Chondrocyte (in vitro differentiated cells): ENCODE data around the gene SLC35D2. TPM values are rescaled to one million over a fixed set of nuclear protein-coding genes. Genes with fewer than 3 reads are reported as not detected.

Experiments
- DNase-seq: peaks from one replicate; pipeline ENCODE4 v3.0.0; 2021; ENCODE audit warnings: mixed read lengths, low spot score
- H3K27ac Mint-ChIP-seq: one replicate; pipeline ENCODE4 v1.8.0; 2021; ENCODE audit warnings: mild to moderate bottlenecking, moderate library complexity, mixed read lengths; ENCODE audit not compliant: unreplicated experiment
- H3K27me3 Mint-ChIP-seq: 2 replicates; pipeline ENCODE4 v1.8.0; 2021; ENCODE audit warnings: low read depth, mixed read lengths
- H3K36me3 Mint-ChIP-seq: 2 replicates; pipeline ENCODE4 v1.8.0; 2021; ENCODE audit warnings: low read depth, mixed read lengths
- H3K4me1 Mint-ChIP-seq: 2 replicates; pipeline ENCODE4 v1.8.0; 2021; ENCODE audit warnings: low read depth, mild to moderate bottlenecking, mixed read lengths
- H3K4me3 Mint-ChIP-seq: one replicate; pipeline ENCODE4 v1.8.0; 2021; ENCODE audit warnings: mild to moderate bottlenecking, moderate library complexity, mixed read lengths; ENCODE audit not compliant: unreplicated experiment
- H3K9me3 Mint-ChIP-seq: 2 replicates; pipeline ENCODE4 v1.8.0; 2021; ENCODE audit warnings: low read depth, mixed read lengths
- total RNA-seq: library from RNA; stranded (reverse); gene quantifications from 3 replicates; pipeline ENCODE4 v1.2.1, GENCODE V29; 2021
- TF ChIP-seq, protein P1 (sequence below): fragments of 200-600 bp; sonication (generic); IDR thresholded peaks from 2 replicates; pipeline ENCODE4 v1.5.0; 2021; ENCODE audit warnings: antibody characterized with exemption, mild to moderate bottlenecking, moderate library complexity

Gene SLC35D2
- total RNA-seq, 1 donor from 2014 or later = 13.0 TPM

DNA sequence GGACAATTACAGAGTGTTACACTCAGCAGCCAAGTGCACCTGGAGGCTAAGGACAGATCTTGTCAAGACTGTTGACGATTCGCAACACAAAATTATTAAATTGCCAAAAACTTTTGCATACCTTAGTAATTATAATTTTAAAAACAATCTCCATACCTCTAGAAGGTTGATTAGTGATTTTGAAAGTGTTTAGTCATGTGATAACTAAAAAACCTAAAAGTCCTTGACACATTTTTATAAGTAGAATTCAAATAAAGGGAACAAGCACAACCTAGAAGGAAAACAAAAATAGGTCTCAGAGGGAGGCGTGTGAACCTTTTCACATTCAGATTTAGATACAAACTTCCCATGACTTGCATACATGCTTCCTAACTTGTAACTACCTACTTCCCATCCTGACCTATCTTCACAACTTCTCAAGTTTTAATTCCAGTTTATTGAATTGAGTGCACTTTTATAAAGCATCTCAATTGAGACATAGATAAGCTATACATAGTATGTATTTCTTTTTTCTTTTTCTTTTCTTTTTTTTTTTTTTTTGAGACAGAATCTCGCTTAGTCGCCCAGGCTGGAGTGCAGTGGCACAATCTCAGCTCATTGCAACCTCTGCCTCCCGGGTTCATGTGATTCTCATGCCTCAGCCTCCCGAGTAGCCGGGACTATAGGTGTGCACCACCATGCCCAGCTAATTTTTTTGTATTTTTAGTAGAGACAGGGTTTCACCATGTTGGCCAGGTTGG is 28.8 kb upstream of the SLC35D2 start:
- no peaks in the 10 kb centered on the region for H3K36me3 Mint-ChIP-seq
- DNase-seq = no peak
- no peaks in the 10 kb centered on the region for H3K27me3 Mint-ChIP-seq
- TF ChIP-seq, protein P1, sequence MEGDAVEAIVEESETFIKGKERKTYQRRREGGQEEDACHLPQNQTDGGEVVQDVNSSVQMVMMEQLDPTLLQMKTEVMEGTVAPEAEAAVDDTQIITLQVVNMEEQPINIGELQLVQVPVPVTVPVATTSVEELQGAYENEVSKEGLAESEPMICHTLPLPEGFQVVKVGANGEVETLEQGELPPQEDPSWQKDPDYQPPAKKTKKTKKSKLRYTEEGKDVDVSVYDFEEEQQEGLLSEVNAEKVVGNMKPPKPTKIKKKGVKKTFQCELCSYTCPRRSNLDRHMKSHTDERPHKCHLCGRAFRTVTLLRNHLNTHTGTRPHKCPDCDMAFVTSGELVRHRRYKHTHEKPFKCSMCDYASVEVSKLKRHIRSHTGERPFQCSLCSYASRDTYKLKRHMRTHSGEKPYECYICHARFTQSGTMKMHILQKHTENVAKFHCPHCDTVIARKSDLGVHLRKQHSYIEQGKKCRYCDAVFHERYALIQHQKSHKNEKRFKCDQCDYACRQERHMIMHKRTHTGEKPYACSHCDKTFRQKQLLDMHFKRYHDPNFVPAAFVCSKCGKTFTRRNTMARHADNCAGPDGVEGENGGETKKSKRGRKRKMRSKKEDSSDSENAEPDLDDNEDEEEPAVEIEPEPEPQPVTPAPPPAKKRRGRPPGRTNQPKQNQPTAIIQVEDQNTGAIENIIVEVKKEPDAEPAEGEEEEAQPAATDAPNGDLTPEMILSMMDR = no peak
- H3K4me1 Mint-ChIP-seq = peaks cover 6% of the 10 kb centered on the region
- no peak overlapping the region for H3K27ac Mint-ChIP-seq
- no peaks in the 10 kb centered on the region for H3K9me3 Mint-ChIP-seq
- no peak overlapping the region for H3K4me3 Mint-ChIP-seq

DNA sequence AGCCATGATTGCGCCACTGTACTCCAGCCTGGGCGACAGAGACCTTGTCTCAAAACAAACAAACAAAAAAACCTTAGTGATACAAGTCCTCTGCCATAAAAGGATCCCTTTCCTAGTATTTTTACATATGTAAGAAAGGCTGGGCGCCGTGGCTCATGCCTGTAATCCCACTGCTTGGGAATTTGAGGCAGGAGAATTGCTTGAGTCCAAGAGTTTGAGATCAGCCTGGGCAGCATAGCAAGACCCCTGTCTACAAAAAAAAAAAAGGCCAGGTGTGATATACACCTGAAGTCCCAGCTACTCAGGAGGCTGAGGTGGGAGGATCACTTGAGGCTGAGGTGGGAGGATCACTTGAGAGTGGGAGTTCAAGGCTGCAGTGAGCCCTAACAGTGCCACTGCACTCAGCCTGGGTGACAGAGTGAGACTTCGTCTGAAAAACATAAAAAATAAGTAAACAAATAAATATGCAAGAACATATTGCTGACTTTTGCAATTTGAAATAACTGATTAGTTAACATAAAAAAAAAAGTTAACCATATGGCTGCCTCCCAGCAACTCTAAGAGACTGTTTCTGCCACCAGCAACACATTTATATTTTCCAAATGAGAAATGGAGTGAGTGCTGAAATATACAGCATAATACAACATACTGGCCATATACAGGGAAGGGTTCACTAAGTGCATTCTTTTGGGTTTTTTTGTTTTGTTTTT is 27.8 kb upstream of the SLC35D2 start:
- H3K4me3 Mint-ChIP-seq = no peak overlapping the region
- no peak for DNase-seq
- H3K9me3 Mint-ChIP-seq = no peaks in the 10 kb centered on the region
- H3K27ac Mint-ChIP-seq = no peak overlapping the region
- H3K36me3 Mint-ChIP-seq = no peaks in the 10 kb centered on the region
- no peaks in the 10 kb centered on the region for H3K27me3 Mint-ChIP-seq
- H3K4me1 Mint-ChIP-seq = no peaks in the 10 kb centered on the region
- TF ChIP-seq, protein P1 = no peak

DNA sequence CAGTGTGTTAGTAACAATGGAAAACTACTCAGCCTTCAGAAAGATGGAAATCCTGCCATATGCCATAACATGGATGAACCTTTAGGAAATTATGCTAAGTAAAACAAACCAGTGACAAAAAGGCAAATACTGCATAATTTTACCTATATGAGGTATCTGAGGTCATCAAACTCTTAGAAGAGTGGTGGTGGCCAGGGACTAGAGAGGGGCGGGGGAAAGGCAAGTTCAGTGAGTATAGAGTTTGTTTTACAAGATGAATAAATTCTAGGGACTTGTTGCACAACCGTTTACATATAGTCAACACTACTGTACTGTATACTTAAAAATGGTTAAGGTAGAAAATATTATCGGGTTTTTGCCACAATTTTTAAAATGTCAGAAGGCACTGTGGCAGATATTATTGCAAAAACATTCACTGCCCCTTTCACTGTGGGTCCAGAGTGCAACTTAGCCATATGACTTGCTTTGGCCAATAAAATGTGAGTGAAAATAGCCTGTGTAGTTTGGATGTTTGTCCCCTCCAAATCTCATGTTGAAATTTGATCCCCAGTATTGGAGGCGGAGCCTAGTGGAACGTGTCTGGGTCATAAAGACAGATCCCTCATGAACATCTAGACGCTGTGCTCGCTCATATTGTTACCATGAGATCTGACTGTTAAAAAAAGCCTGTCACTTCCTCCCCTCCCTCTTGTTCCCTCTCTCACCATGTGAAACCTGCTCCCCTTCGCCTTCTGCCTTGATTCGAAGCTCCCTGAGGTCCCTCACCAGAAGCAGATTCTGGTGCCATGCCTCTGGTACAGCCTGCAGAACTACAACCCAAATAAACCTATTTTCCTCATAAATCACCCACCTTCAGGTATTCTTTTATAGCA is 25.1 kb upstream of the SLC35D2 start:
- no peaks in the 10 kb centered on the region for H3K36me3 Mint-ChIP-seq
- no peak overlapping the region for H3K27ac Mint-ChIP-seq
- no peaks in the 10 kb centered on the region for H3K9me3 Mint-ChIP-seq
- no peak overlapping the region for H3K4me3 Mint-ChIP-seq
- no peaks in the 10 kb centered on the region for H3K27me3 Mint-ChIP-seq
- DNase-seq = no peak
- TF ChIP-seq, protein P1 = no peak
- H3K4me1 Mint-ChIP-seq = no peaks in the 10 kb centered on the region

DNA sequence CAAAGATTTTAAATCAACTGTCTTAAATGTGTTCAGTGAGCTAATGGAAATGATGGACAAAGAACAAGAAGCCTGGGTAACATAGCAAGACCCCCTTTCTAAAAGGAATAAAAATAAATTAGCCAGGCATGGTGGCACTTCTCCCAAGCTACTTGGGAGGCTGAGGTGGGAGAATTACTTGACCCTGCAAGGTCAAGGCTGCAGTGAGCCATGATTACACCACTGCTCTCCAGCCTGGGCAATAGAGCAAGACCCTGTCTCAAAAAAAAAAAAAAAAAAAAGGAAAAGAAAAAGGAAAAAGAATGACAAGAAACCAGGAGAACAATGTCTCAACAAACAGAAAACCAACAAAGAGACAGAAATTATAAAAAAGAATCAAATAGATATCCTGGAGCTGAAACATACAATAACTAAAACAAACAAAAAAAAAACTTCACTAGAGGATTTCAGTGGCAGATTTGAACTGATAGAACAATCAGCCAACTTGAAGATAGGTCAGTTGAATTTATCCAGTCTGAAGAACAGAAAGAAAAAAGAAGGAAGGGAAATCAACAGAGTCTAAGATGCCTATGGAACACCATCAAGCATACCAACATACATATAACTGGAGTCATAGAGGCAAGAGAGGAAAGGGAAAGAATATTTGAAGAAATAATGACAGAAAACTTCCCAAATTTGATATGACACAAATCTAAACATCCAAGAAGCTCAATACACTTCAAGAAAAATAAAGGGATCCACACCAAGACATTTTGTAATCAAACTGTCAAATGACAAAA is 16.8 kb upstream of the SLC35D2 start:
- no peak overlapping the region for H3K27ac Mint-ChIP-seq
- DNase-seq = no peak
- H3K4me3 Mint-ChIP-seq = no peak overlapping the region
- peaks cover 5% of the 10 kb centered on the region for H3K4me1 Mint-ChIP-seq
- no peaks in the 10 kb centered on the region for H3K27me3 Mint-ChIP-seq
- peaks cover 10% of the 10 kb centered on the region for H3K9me3 Mint-ChIP-seq
- H3K36me3 Mint-ChIP-seq = peaks cover 5% of the 10 kb centered on the region
- TF ChIP-seq, protein P1 = no peak
